ENCODE results near the gene OSM. TPM values are rescaled to one million over a fixed set of nuclear protein-coding genes. Genes with fewer than 3 reads are reported as not detected.

The OSM gene
- total RNA-seq, 1 experiment from 2014 or later, result not detected

GRCh38 chr22:30279046-30279788 lies 12.6 kb upstream of the OSM start:
- TF ChIP-seq EZH2 (IDR thresholded peaks at IDR 0.05; ENCODE audit: low read length, unreplicated experiment), result no peak
- no peaks in the 10 kb centered on the region for H3K9me2 ChIP-seq (replicated peaks; ENCODE audit: low read length)
- no peak overlapping the region for H3K4me2 ChIP-seq (ENCODE audit: low read length)
- no peaks in the 10 kb centered on the region for H3F3A ChIP-seq (ENCODE audit: low read length, unreplicated experiment)
- ChIA-PET POLR2A (ENCODE audit: unreplicated experiment) (no interaction called here), CTCF (no interaction called here)
- no peak overlapping the region for H3K27ac ChIP-seq (ENCODE audit: low read length)
- no peak overlapping the region for H3K9ac ChIP-seq (ENCODE audit: low read length)
- ATAC-seq (no peak), DNase-seq (no peak)
- no peak overlapping the region for H3K4me3 ChIP-seq (ENCODE audit: low read length)
- H4K20me1 ChIP-seq (ENCODE audit: low read length), result no peaks in the 10 kb centered on the region
- H3K36me3 ChIP-seq (ENCODE audit: low read depth, low read length), result no peaks in the 10 kb centered on the region
- intact Hi-C loops (cut with micrococcal nuclease), result no loop called here
- H3K4me1 ChIP-seq (ENCODE audit: insufficient read depth, low read length), result peaks cover 6% of the 10 kb centered on the region; the same call in 1 of the 2 replicates
- no peak overlapping the region for H2AFZ ChIP-seq (ENCODE audit: low read length)
- H3K9me3 ChIP-seq (ENCODE audit: low read length), result no peaks in the 10 kb centered on the region
- H3K27me3 ChIP-seq (ENCODE audit: low read length), result no peaks in the 10 kb centered on the region
- BruUV-seq (replicated peaks), result no TSS peak
- H3K79me2 ChIP-seq (ENCODE audit: low read length), result no peaks in the 10 kb centered on the region

- no peak overlapping the region for H3K9ac ChIP-seq (ENCODE audit: low read length)
- ATAC-seq (peak; percentile 45), DNase-seq (peak; percentile 41)
- H3F3A ChIP-seq (ENCODE audit: low read length, unreplicated experiment), result no peaks in the 10 kb centered on the region
- TF ChIP-seq EZH2 (IDR thresholded peaks at IDR 0.05; ENCODE audit: low read length, unreplicated experiment) (no peak), EZH2phosphoT487 (IDR thresholded peaks at IDR 0.05; ENCODE audit: borderline replicate concordance, low read length) (no peak)
- TF ChIP-seq, protein P1, sequence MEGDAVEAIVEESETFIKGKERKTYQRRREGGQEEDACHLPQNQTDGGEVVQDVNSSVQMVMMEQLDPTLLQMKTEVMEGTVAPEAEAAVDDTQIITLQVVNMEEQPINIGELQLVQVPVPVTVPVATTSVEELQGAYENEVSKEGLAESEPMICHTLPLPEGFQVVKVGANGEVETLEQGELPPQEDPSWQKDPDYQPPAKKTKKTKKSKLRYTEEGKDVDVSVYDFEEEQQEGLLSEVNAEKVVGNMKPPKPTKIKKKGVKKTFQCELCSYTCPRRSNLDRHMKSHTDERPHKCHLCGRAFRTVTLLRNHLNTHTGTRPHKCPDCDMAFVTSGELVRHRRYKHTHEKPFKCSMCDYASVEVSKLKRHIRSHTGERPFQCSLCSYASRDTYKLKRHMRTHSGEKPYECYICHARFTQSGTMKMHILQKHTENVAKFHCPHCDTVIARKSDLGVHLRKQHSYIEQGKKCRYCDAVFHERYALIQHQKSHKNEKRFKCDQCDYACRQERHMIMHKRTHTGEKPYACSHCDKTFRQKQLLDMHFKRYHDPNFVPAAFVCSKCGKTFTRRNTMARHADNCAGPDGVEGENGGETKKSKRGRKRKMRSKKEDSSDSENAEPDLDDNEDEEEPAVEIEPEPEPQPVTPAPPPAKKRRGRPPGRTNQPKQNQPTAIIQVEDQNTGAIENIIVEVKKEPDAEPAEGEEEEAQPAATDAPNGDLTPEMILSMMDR (conservative IDR thresholded peaks at IDR 0.05; ENCODE audit: low read depth, low read length), result no peak
- no peaks in the 10 kb centered on the region for H3K79me2 ChIP-seq (ENCODE audit: low read length)
- H3K36me3 ChIP-seq (ENCODE audit: low read depth, low read length), result no peaks in the 10 kb centered on the region
- H3K4me1 ChIP-seq (ENCODE audit: insufficient read depth, low read length), result peaks cover 6% of the 10 kb centered on the region; the same call in 1 of the 2 replicates
- ChIA-PET CTCF (interaction anchor here (0.6 kb wide), 1 partner anchor 22 kb away, joined by 4 read pairs; no protein-coding TSS in a partner anchor), POLR2A (ENCODE audit: unreplicated experiment) (interaction anchor here (1.0 kb wide), 1 partner anchor 16 kb away, joined by 3 read pairs; no protein-coding TSS in a partner anchor)
- no peak overlapping the region for H2AFZ ChIP-seq (ENCODE audit: low read length)
- no peaks in the 10 kb centered on the region for H3K9me3 ChIP-seq (ENCODE audit: low read length)
- H4K20me1 ChIP-seq (ENCODE audit: low read length), result no peaks in the 10 kb centered on the region
- no peak overlapping the region for H3K27ac ChIP-seq (ENCODE audit: low read length)
- no peaks in the 10 kb centered on the region for H3K27me3 ChIP-seq (ENCODE audit: low read length)
- intact Hi-C loops (cut with micrococcal nuclease), result no loop called here
- no peak overlapping the region for H3K4me3 ChIP-seq (ENCODE audit: low read length)
- H3K4me2 ChIP-seq (ENCODE audit: low read length), result peak overlapping the region; percentile 19; the same call in 1 of the 2 replicates
- no peaks in the 10 kb centered on the region for H3K9me2 ChIP-seq (replicated peaks; ENCODE audit: low read length)
- BruUV-seq (replicated peaks), result no TSS peak
These were observed 11.1 kb upstream of the OSM start for GRCh38 chr22:30277547-30278344.

GRCh38 chr22:30276039-30276438 lies 9.4 kb upstream of the OSM start:
- no peak for DNase-seq
- H3K79me2 ChIP-seq (ENCODE audit: low read length), result no peaks in the 10 kb centered on the region
- no peak for ATAC-seq
- no peak overlapping the region for H3K4me2 ChIP-seq (ENCODE audit: low read length)
- peaks cover 6% of the 10 kb centered on the region; the same call in 1 of the 2 replicates for H3K4me1 ChIP-seq (ENCODE audit: insufficient read depth, low read length)
- no peak for TF ChIP-seq EZH2phosphoT487 (IDR thresholded peaks at IDR 0.05; ENCODE audit: borderline replicate concordance, low read length)
- TF ChIP-seq EZH2 (IDR thresholded peaks at IDR 0.05; ENCODE audit: low read length, unreplicated experiment), result no peak
- TF ChIP-seq, protein P1 (conservative IDR thresholded peaks at IDR 0.05; ENCODE audit: low read depth, low read length), result no peak
- H3K36me3 ChIP-seq (ENCODE audit: low read depth, low read length), result no peaks in the 10 kb centered on the region
- H3K27ac ChIP-seq (ENCODE audit: low read length), result no peak overlapping the region
- no TSS peak for BruUV-seq (replicated peaks)
- no peak overlapping the region for H2AFZ ChIP-seq (ENCODE audit: low read length)
- H3K9me2 ChIP-seq (replicated peaks; ENCODE audit: low read length), result no peaks in the 10 kb centered on the region
- intact Hi-C loops (cut with micrococcal nuclease), result no loop called here
- ChIA-PET POLR2A (ENCODE audit: unreplicated experiment) (no interaction called here), CTCF (no interaction called here)
- no peak overlapping the region for H3K9ac ChIP-seq (ENCODE audit: low read length)
- no peaks in the 10 kb centered on the region for H3F3A ChIP-seq (ENCODE audit: low read length, unreplicated experiment)
- H3K4me3 ChIP-seq (ENCODE audit: low read length), result no peak overlapping the region
- H3K9me3 ChIP-seq (ENCODE audit: low read length), result no peaks in the 10 kb centered on the region
- no peaks in the 10 kb centered on the region for H4K20me1 ChIP-seq (ENCODE audit: low read length)
- no peaks in the 10 kb centered on the region for H3K27me3 ChIP-seq (ENCODE audit: low read length)
